NCI-H774 (cell line): ENCODE results near the gene REV1.
"Not testable (repeated sequence)": the region's sequence is repeated elsewhere in the genome, so short reads cannot be mapped to it uniquely, and the experiment has no call there.

Experiments used
- DNase-seq: peaks from one replicate; lab custom pipeline; 2025; lab: John Stamatoyannopoulos, UW

Gene REV1

DNA sequence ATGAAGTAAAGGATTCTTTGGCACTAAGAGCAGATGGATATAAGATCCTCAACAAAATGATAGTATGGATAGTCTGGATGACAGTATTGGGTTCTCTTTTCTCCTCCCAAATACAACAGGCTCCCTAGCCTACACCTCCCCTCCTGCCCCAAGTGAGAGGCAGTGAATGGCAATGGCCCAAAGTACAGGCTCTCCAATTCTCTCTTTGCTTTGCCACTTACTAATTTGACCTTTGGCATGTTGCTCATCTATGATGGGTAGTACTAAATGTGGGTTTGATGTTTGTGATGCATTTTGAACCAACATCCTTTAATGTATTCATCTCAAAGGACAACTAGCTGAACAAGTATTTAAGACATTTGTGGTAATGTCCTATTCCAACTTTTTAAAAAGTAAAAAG, 86.7 kb downstream of the REV1 start:
- no peak for DNase-seq

GRCh38 chr2:99401841-99402240, 88.0 kb downstream of the REV1 start:
- DNase-seq, result no peak

- DNase-seq, result no peak
These were observed 90.0 kb downstream of the REV1 start for GRCh38 chr2:99399795-99400194.

GRCh38 chr2:99399063-99399462, 90.8 kb downstream of the REV1 start:
- DNase-seq, result no peak

DNA sequence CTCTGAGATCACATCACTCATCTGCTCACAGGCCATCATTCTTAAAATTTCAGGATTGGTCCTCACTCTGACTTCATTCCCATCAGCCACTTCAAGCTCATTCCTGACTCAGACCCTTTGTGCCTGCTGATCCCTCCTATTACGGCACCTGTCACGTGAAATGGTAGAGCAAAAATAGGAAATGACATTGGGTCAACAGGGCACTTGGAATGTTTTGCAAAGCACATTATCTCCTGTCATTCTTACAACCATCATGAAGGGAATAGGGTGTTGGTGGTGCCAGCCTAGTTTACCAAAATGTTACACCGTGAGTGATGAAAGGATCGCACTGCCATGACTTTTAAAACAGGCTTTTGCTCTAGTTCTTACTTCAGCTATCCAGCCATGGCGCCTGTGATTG, 91.5 kb downstream of the REV1 start:
- DNase-seq, result no peak

GRCh38 chr2:99397266-99397920, 92.4 kb downstream of the REV1 start:
- peak; percentile 15 for DNase-seq

DNA sequence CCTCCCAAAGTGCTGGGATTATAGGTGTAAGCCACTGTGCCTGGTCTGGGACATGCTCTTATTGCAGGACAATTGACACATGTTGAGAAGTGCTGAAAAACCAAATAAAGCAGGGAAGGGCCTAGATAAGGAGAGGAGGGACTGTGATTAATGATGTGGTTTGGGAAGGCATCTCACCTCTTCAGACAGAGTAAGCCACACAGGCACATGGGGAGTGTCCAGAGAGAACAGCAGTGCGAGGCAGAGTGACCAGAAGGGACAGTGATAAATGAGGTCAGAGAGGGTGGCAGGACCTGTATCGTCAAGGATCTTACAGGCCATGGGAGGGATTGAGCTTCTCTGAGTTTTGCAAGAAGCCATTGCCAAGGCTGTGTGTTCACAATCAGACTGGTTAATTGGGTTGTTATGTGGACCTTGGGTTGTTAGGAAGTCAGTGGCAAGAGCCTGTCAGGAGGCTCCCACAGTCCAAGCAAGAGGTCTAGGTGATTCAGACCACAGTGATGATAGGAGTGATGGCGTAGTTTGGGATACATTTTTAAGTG, 94.2 kb downstream of the REV1 start:
- DNase-seq, result no peak

GRCh38 chr2:99389946-99390345, 99.9 kb downstream of the REV1 start:
- no peak for DNase-seq

DNA sequence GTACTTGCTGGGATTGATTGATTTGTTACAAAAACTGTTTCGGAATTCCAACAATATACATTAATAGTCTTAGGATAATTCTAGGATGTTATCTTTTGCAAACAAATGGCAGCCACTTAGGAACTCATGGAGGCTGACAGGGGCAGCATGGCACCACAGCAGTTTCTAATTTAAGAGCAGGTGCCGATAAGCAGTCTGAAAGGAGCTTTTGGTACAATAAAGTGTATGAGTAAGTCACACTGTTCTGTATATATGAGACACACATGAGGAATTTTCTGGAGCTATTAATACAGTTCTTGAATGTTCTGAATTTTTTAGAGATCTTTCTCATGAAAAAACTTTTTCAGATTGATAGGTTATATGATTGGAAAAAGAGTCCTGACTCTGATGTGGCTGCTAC, 100.4 kb downstream of the REV1 start:
- no peak for DNase-seq

DNA sequence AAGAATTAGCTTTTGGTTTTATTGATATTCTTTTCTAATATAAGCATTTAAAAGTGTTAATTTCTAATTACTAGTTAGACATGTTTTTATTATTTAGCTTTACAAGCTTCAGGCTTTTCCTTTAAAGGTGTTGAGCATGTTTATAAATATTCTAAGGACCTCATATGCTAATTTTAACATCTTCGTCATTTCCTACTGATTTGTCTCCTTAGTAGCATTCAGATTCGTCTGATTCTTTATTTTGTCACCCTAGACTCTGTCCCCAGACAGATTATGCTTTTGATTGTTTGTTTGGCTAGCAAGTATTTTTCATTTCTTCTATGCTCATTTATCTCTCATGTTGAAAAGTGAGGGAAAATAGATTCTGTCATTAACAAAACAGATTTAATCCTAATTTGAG, 100.9 kb downstream of the REV1 start:
- no peak for DNase-seq

GRCh38 chr2:99386011-99386410, 103.8 kb downstream of the REV1 start:
- DNase-seq, result no peak

- no peak for DNase-seq
These were observed 107.7 kb downstream of the REV1 start for GRCh38 chr2:99382143-99382542.

GRCh38 chr2:99380376-99381010, 109.3 kb downstream of the REV1 start:
- DNase-seq, result no peak

DNA sequence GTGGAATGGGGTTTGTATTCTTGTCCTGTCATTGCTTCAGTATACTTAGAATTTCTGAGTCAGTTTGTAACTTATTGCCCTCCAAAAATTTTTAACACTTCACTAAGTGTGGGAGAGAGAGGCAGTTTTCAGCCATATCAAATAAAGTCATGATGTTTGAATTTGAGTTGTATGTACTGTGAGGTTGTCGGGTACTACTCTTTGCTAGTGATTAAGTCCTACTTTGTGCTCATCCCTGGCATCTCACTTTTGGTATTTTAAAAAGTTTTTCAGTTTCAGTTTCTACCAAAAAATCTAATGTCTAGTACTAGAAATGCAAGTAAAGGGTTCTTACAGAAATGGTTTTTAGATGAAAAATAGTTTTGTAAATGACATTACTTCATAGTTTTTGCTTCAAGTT, 111.9 kb downstream of the REV1 start:
- DNase-seq, result no peak

- DNase-seq, result no peak
These were observed 113.5 kb downstream of the REV1 start for GRCh38 chr2:99376254-99376864.

DNA sequence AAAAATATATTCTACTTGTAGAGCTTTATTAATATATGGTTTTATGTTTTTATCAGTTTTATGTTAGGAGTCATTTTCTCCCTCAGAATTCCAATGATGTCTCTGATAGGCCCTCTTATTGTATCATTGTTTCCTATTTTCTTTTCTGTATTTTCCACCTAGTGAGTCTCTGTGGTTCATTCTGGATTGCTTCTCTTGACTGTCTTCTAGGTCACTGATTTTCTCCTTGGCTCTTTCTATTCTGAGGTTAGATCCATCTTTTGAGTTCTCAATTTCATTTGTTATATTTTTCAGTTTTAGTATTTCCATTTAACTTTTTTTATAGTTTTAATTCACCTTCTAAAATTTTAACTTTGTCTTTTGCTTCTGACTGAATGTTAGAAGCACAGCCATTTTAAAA, 115.1 kb downstream of the REV1 start:
- no peak for DNase-seq

- DNase-seq, result no peak
These were observed 116.7 kb downstream of the REV1 start for GRCh38 chr2:99373144-99373543.

DNA sequence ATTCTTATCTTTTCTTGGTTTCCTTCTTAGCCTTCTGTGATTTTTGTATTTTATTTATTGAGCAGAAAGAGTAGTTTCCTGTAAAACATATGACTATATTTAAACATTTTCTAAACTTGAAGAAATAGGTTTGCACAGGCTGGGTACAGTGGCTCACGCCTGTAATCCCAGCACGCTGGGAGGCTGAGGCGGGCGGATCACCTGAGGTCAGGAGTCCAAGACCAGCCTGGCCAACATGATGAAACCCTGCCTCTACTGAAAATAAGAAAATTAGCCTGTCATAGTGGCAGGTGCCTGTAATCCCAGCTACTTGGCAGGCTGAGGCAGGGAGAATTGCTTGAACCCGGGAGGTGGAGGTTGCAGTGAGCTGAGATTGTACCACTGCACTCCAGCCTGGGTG, 121.0 kb downstream of the REV1 start:
- not testable (repeated sequence) for DNase-seq

GRCh38 chr2:99365661-99366060, 124.2 kb downstream of the REV1 start:
- no peak for DNase-seq

DNA sequence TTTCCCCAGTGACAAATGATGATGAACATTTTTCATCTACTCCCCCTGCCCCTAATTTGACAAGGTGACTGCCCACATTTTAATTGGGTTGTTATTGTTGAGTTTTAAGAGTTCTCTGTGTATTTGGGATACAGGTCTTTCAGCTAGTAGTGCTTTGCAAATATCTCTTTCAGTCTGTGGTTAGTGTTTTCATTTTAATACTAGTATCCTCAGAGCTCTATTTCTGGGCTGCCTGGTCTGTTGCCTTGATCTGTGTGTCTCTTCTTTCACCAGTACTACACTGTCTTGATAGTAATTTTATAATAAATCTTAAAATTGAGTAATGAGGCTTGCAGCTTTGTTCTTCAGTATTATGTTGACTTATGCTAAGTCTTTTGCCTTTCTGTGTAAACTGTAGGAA, 133.0 kb downstream of the REV1 start:
- DNase-seq, result no peak

DNA sequence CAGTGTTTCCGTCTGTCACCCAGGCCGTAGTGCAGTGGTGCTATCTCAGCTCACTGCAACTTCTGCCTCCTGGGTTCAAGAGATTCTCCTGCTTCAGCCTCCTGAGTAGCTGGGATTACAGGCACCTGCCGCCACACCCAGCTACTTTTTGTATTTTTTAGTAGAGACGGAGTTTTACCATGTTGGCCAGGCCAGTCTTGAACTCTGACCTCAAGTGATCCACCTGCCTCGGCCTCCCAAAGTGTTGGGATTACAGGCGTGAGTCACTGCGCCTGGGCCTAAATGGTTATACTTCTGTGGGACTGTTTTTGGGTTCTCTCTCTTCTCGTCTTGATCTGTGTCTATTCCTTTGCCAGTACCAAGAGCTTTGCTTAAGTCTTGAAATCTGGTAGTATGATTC, 135.0 kb downstream of the REV1 start:
- not testable (repeated sequence) for DNase-seq

DNA sequence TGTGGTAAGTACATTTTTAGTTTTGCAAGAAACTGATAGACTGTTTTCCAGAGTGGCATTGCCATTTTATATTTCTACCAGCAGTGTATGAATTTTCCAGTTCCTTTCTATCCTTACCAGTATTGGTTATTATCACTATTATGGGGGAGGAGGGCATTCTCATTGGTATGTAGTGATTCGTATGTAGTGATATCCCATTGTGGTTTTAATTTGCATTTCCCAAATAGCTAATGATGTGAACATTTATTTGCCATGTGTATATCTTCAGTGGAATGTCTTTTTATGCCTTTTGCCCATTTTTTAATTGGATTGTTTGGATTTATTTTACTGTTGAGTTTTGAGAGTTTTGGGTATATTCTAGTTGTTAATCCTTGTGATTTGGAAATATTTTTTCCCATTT, 135.7 kb downstream of the REV1 start:
- DNase-seq, result no peak
